Stomach (tissue), 9 donors: ENCODE measurements around the gene SSTR3. TPM values are rescaled to one million over a fixed set of nuclear protein-coding genes. Genes with fewer than 3 reads are reported as not detected.

Source experiments
- DNase-seq, 2 donors: peaks; one replicate each; pipeline versions ENCODE4 v3.0.0 to v3.0.0-alpha.2; 2013 to 2019
- H3K27ac ChIP-seq, 5 donors: fragments of 200-600 bp in 4 of 5; sonication (generic) in 4 of 5; one replicate each; pipeline ENCODE4 v1.5.1; 2013 to 2019; ENCODE audit warnings: mild to moderate bottlenecking in 1 of 5, moderate library complexity in 1 of 5
- H3K27me3 ChIP-seq, 3 donors: fragments of 200-600 bp; sonication (generic); one replicate each; pipeline ENCODE4 v1.5.1; 2017 to 2019; ENCODE audit warnings: mixed run types in 1 of 3
- H3K36me3 ChIP-seq, 4 donors: fragments of 200-600 bp; sonication (generic); 1 replicate in 3 of 4; 2 replicates in 1 of 4; pipeline ENCODE4 v1.5.1; 2016 to 2019
- H3K4me1 ChIP-seq, 4 donors: fragments of 200-600 bp; sonication (generic); one replicate each; pipeline ENCODE4 v1.5.1; 2016 to 2019
- H3K4me3 ChIP-seq, 4 donors: fragments of 200-600 bp; sonication (generic) in 3 of 4; one replicate each; pipeline ENCODE4 v1.5.1; 2016 to 2019; ENCODE audit warnings: mild to moderate bottlenecking in 1 of 4
- H3K9me3 ChIP-seq, 4 donors: fragments of 200-600 bp; sonication (generic); one replicate each; pipeline ENCODE4 v1.5.1; 2016 to 2019
- CTCF ChIP-seq, 7 experiments: fragments of 450-650 bp in 4 of 7; fragments of 200-600 bp in 3 of 7; sonication (generic) in 3 of 7; IDR thresholded peaks; one replicate each; pipeline ENCODE4 v1.5.1; 2016 to 2019; ENCODE audit warnings: antibody characterized with exemption in 7 of 7, control low read depth in 2 of 7, mild to moderate bottlenecking in 1 of 7
- EP300 ChIP-seq: sonication (generic); formaldehyde crosslinking; IDR thresholded peaks from one replicate; pipeline ENCODE4 v1.6.1; 2017; ENCODE audit warnings: antibody characterized with exemption
- POLR2A ChIP-seq, 4 donors: fragments of 450-650 bp; IDR thresholded peaks; one replicate each; pipeline ENCODE4 v1.6.1; 2016; ENCODE audit warnings: antibody characterized with exemption in 4 of 4, control low read depth in 2 of 4, mild to moderate bottlenecking in 1 of 4, moderate library complexity in 1 of 4
- POLR2AphosphoS5 ChIP-seq, 3 donors: sonication (generic); formaldehyde crosslinking; IDR thresholded peaks; one replicate each; pipeline ENCODE4 v1.6.1; 2016; ENCODE audit warnings: antibody characterized with exemption in 3 of 3
- WGBS, 5 donors: extraction: QIAGEN DNeasy Blood & Tissue Kit in 3 of 5; methylation state at CpG; one replicate each; pipeline versions ENCODE4 v1.1.5 to v1.1.7; 2013 to 2018; 5-methylcytosine and 5-hydroxymethylcytosine counted together
- intact Hi-C: fragments of 100-400 bp; cut with DNase I; formaldehyde crosslinking; loops from one replicate; pipeline ENCODE4 v1.15.1; 2023; ENCODE audit warnings: low total_unique reads
- polyA plus RNA-seq, 3 donors: library from polyadenylated mRNA; stranded (reverse); fragments of 200-250 nt; gene quantifications; one replicate each; pipeline ENCODE4 v1.2.3, GENCODE V29; 2013
- total RNA-seq, 5 donors: library from RNA; depleted of rRNA; stranded (reverse); fragments of >200 nt; gene quantifications; one replicate each; pipeline versions ENCODE4 v1.1.0 to v1.2.3, GENCODE V29; 2014 to 2016
- donor health status: healthy with polysubstance abuse.
- donor health status: Bipolar disorder and iron deficiency.
- donor health status: healthy.

The SSTR3 gene
- total and polyA plus RNA-seq, 8 donors, result 0.05 to 0.37 (median 0.12) TPM; not detected in 5

GRCh38 chr22:37181681-37182080, 30.6 kb downstream of the SSTR3 start:
- Histone ChIP-seq H3K27ac (no peak overlapping the region), H3K9me3 (no peaks in the 10 kb centered on the region), H3K4me3 (no peak overlapping the region), H3K4me1 (peaks cover 22 to 63% (median 44%) of the 10 kb centered on the region in 4 donors), H3K27me3 (no peaks in the 10 kb centered on the region), H3K36me3 (peaks cover 0 to 15% (median 5%) of the 10 kb centered on the region in 4 donors)
- intact Hi-C loops, result no loop called here
- 78 to 88% (median 81%) methylated on average over 4 of the region's 4 CpGs for WGBS, 5 donors
- TF ChIP-seq CTCF (IDR thresholded peaks at IDR 0.05) (no peak), EP300 (no peak), POLR2A (IDR thresholded peaks at IDR 0.05) (no peak), POLR2AphosphoS5 (IDR thresholded peaks at IDR 0.05) (no peak)
- no peak for DNase-seq

GRCh38 chr22:37180531-37181231, 31.6 kb downstream of the SSTR3 start:
- H3K27ac ChIP-seq, result peak overlapping the region in 3 of 5 donors; percentile 15 to 38 (median 29)
- no peak overlapping the region for H3K4me3 ChIP-seq
- intact Hi-C loops, result no loop called here
- no peak for DNase-seq
- peaks cover 32 to 63% (median 46%) of the 10 kb centered on the region in 4 donors for H3K4me1 ChIP-seq
- no peaks in the 10 kb centered on the region for H3K9me3 ChIP-seq
- 82 to 92% (median 84%) methylated on average over 15 of the region's 15 CpGs for WGBS, 5 donors
- TF ChIP-seq CTCF (IDR thresholded peaks at IDR 0.05), result no peak
- no peak for TF ChIP-seq EP300
- no peak for TF ChIP-seq POLR2AphosphoS5 (IDR thresholded peaks at IDR 0.05)
- no peak for TF ChIP-seq POLR2A (IDR thresholded peaks at IDR 0.05)
- H3K36me3 ChIP-seq, result peaks cover 0 to 15% (median 5%) of the 10 kb centered on the region in 4 donors
- H3K27me3 ChIP-seq, result no peaks in the 10 kb centered on the region

DNA sequence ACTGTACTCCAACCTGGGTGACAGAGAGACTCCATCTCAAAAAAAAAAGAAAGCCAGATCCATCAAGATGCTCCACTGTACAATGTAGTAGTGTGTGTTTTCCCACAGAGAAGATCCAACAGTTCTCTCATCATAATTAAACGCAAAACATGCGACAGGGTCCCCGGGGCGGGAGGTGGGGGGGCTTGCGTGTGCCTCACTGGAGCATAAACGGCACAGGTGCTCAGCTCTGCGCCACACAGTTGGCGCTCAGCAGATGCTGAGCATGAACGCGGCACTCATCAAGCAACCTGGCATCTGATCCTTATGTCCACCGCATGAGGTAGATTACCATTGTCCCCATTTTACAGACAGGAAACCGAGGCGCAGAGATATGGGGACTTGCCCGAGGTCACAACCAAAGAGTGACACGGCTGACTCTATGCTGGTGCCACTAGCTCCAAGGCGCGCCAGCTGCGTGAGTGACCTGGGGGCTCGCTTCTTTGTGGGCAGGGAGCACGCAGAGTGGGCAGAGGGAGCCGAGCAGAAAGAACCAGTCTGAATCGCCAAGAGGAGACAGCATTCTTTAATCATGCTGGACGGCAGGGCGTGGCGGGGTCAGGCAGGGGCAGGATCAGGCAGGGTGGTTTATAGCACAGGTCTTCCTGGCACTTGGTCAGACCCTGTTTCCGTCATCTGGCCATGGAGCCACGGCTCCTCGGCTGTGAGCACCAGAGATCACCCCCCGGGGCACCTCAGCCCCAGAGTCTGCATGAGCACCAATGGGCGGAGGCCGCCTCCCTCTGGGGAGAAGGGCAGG, 32.5 kb downstream of the SSTR3 start:
- 67 to 80% (median 76%) methylated on average over 30 to 31 of the region's 31 CpGs for WGBS, 5 donors
- H3K27ac ChIP-seq, result peak overlapping the region in 3 of 5 donors; percentile 15 to 38 (median 29)
- intact Hi-C loops, result no loop called here

More for the DNA sequence above, 32.5 kb downstream of the SSTR3 start:
- TF ChIP-seq POLR2AphosphoS5 (IDR thresholded peaks at IDR 0.05), result no peak
- no peak for TF ChIP-seq EP300
- TF ChIP-seq POLR2A (IDR thresholded peaks at IDR 0.05), result no peak
- TF ChIP-seq CTCF (IDR thresholded peaks at IDR 0.05), result no peak
- Histone ChIP-seq H3K9me3 (no peaks in the 10 kb centered on the region), H3K4me1 (peaks cover 34 to 62% (median 49%) of the 10 kb centered on the region in 4 donors), H3K27me3 (no peaks in the 10 kb centered on the region), H3K4me3 (no peak overlapping the region), H3K36me3 (peaks cover 0 to 15% (median 5%) of the 10 kb centered on the region in 4 donors)
- DNase-seq, result no peak
